ENCODE data around the gene NOTO.

NOTO gene

DNA sequence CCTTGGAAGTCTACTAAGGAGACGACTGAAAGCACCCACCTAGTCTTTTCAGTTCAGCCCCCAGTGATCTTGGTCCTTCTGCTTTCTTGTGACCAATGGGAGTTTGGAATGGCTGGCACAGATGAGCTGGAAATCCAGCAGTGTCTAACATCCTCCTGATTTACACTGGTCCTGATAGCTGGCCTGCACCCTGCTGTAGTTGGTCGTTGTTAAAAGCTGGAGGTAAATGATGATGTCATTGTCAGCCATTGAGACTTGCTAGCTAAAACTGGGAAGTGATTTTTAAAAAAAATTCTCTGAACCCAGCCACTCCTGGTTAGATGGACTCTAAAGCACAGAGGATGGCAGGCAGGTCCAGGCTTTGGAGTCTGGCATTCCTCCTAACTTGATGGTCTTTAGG lies 51.0 kb downstream of the NOTO start:
- no peak overlapping the region for H3K4me2 ChIP-seq (ENCODE audit: low read depth, low read length)
- H3K36me3 ChIP-seq (replicated peaks; ENCODE audit: insufficient read depth, low read length) = peaks cover 15% of the 10 kb centered on the region

GRCh38 chr2:73253901-73254300 lies 51.5 kb downstream of the NOTO start:
- no peak for DNase-seq
- Histone ChIP-seq H3K9me3 (replicated peaks; ENCODE audit: insufficient read depth, low read length) (no peaks in the 10 kb centered on the region), H3K27me3 (replicated peaks; ENCODE audit: insufficient read depth, low read length) (no peaks in the 10 kb centered on the region), H3K4me3 (ENCODE audit: low read length) (no peak overlapping the region), H4K20me1 (ENCODE audit: insufficient read depth, low read length) (no peaks in the 10 kb centered on the region), H3K27ac (ENCODE audit: low read length) (no peak overlapping the region), H3K79me2 (ENCODE audit: low read length) (no peaks in the 10 kb centered on the region), H3K4me2 (ENCODE audit: low read depth, low read length) (no peak overlapping the region), H2AFZ (ENCODE audit: low read length) (no peak overlapping the region), H3F3A (ENCODE audit: insufficient read depth, low read length) (no peaks in the 10 kb centered on the region; the same call in 1 of the 2 replicates), H3K9me2 (replicated peaks; ENCODE audit: insufficient read depth, low read length) (no peaks in the 10 kb centered on the region), H3K36me3 (replicated peaks; ENCODE audit: insufficient read depth, low read length) (peaks cover 11% of the 10 kb centered on the region), H3K9ac (ENCODE audit: low read length) (no peak overlapping the region), H3K4me1 (ENCODE audit: low read length) (no peaks in the 10 kb centered on the region)
- TF ChIP-seq CTCF (IDR thresholded peaks at IDR 0.05; ENCODE audit: low read length) = no peak
- no peak for TF ChIP-seq EZH2 (optimal IDR thresholded peaks at IDR 0.05; ENCODE audit: low read depth, low read length)
- TF ChIP-seq EZH2phosphoT487 (IDR thresholded peaks at IDR 0.05; ENCODE audit: low read length) = no peak

More for the DNA sequence above, 51.0 kb downstream of the NOTO start:
- Histone ChIP-seq H3K4me3 (ENCODE audit: low read length) (no peak overlapping the region), H3K9me3 (replicated peaks; ENCODE audit: insufficient read depth, low read length) (no peaks in the 10 kb centered on the region), H3K79me2 (ENCODE audit: low read length) (no peaks in the 10 kb centered on the region), H3K9me2 (replicated peaks; ENCODE audit: insufficient read depth, low read length) (no peaks in the 10 kb centered on the region), H3K9ac (ENCODE audit: low read length) (no peak overlapping the region), H2AFZ (ENCODE audit: low read length) (no peak overlapping the region), H3K27ac (ENCODE audit: low read length) (no peak overlapping the region), H3F3A (ENCODE audit: insufficient read depth, low read length) (no peaks in the 10 kb centered on the region; the same call in 1 of the 2 replicates), H3K27me3 (replicated peaks; ENCODE audit: insufficient read depth, low read length) (no peaks in the 10 kb centered on the region), H4K20me1 (ENCODE audit: insufficient read depth, low read length) (no peaks in the 10 kb centered on the region), H3K4me1 (ENCODE audit: low read length) (no peaks in the 10 kb centered on the region)
- TF ChIP-seq CTCF (IDR thresholded peaks at IDR 0.05; ENCODE audit: low read length) (no peak), EZH2 (optimal IDR thresholded peaks at IDR 0.05; ENCODE audit: low read depth, low read length) (no peak), EZH2phosphoT487 (IDR thresholded peaks at IDR 0.05; ENCODE audit: low read length) (no peak)
- DNase-seq = no peak

- Histone ChIP-seq H3K9ac (ENCODE audit: low read length) (no peak overlapping the region), H3K4me1 (ENCODE audit: low read length) (no peaks in the 10 kb centered on the region), H2AFZ (ENCODE audit: low read length) (no peak overlapping the region), H3K36me3 (replicated peaks; ENCODE audit: insufficient read depth, low read length) (peaks cover 5% of the 10 kb centered on the region; the same call in 1 of the 2 replicates), H3K79me2 (ENCODE audit: low read length) (no peaks in the 10 kb centered on the region), H3K27me3 (replicated peaks; ENCODE audit: insufficient read depth, low read length) (no peaks in the 10 kb centered on the region), H3K4me2 (ENCODE audit: low read depth, low read length) (no peak overlapping the region), H3K27ac (ENCODE audit: low read length) (no peak overlapping the region), H3K9me2 (replicated peaks; ENCODE audit: insufficient read depth, low read length) (no peaks in the 10 kb centered on the region), H3K4me3 (ENCODE audit: low read length) (no peak overlapping the region), H3F3A (ENCODE audit: insufficient read depth, low read length) (no peaks in the 10 kb centered on the region; the same call in 1 of the 2 replicates), H3K9me3 (replicated peaks; ENCODE audit: insufficient read depth, low read length) (no peaks in the 10 kb centered on the region), H4K20me1 (ENCODE audit: insufficient read depth, low read length) (no peaks in the 10 kb centered on the region)
- no peak for DNase-seq
- TF ChIP-seq EZH2 (optimal IDR thresholded peaks at IDR 0.05; ENCODE audit: low read depth, low read length) = no peak
- TF ChIP-seq EZH2phosphoT487 (IDR thresholded peaks at IDR 0.05; ENCODE audit: low read length) = no peak
- TF ChIP-seq CTCF (IDR thresholded peaks at IDR 0.05; ENCODE audit: low read length) = no peak
Observed at GRCh38 chr2:73254343-73255006, 52.1 kb downstream of the NOTO start.

Data from MM.1S (cell line).